Suppressor macrophage treated with lipopolysaccharide for 1 hour (primary cell): ENCODE data around the gene NCAPD3.
"Not testable (repeated sequence)": the region's sequence is repeated elsewhere in the genome, so short reads cannot be mapped to it uniquely, and the experiment has no call there.

Experiments used
- DNase-seq, 3 donors: peaks; one replicate each; pipeline ENCODE4 v3.0.0-alpha.2; 2020 to 2022

Gene NCAPD3

DNA sequence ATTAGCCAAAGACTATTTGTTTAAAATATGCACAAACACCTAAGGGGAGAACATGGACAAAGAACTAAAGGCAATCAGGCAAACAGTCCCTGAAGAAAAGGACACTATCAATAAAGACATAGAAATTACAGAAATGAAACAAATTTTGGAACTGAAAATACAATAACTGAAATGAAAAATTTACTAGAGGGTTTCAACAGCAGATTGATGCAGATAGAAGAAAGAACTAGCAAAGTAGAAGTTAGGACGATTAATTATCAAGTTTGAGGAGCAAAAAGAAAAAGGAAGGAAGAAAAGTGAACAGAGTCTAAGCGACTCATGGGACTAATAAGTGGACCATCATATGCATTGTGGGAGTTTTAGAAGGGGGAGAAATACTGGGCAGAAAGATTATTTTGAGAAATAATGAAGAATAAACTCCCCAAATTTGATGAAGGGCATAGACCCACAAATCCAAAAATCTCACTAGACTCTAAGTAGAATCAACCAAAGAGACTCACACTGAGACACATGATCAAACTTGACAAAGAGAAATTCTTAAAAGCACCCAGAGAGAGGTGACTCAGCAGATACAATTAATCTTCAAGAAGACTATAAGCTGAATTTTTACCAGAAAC is 92.0 kb downstream of the NCAPD3 start:
- DNase-seq, result no peak

- DNase-seq, result peak in 2 of 3 donors; percentile 7 to 21
Observed at GRCh38 chr11:134126217-134126822, 97.4 kb downstream of the NCAPD3 start.

- no peak for DNase-seq
Observed at GRCh38 chr11:134125507-134125906, 98.3 kb downstream of the NCAPD3 start.

DNA sequence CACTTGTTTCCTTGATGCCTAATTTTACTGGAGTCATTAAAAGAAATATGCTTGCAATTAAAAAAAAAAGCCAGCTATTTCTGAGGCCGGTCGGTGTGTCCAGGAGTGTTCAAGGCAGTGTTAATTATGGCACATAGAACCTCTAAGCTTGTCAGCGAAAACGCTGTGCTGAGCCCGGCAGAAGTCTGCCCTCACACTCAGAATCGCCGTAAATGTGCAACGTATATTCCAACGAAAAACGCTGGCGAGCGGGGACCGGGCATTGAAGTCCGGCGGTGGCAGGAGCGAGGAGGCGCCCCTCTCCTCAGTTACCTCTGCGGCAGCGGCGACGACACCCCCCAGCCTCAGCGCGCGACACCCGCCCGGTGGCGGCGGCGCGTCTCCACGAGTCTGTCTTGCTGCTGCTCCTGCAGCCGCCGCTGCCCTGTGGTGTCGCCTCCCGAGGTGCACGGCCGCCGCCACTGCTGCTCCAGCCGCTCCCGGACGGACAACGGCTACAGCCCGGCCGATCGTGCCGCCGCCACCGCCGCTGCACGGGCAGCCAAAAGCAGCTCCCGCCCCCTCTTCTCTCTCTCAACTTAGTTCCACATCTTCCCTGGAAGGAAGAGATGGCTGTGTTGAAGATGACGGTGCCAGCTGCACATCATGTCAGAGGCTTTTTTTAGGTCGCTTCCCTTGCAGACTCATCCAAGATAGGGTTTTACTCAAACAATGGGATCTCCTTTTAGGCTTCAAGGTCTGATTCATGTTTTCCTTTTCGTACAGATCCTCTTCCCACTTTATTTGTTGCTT is 98.9 kb downstream of the NCAPD3 start:
- peak; percentile 15 to 36 (median 18) for DNase-seq

- DNase-seq, result no peak
Observed at GRCh38 chr11:134120921-134121526, 102.7 kb downstream of the NCAPD3 start.

DNA sequence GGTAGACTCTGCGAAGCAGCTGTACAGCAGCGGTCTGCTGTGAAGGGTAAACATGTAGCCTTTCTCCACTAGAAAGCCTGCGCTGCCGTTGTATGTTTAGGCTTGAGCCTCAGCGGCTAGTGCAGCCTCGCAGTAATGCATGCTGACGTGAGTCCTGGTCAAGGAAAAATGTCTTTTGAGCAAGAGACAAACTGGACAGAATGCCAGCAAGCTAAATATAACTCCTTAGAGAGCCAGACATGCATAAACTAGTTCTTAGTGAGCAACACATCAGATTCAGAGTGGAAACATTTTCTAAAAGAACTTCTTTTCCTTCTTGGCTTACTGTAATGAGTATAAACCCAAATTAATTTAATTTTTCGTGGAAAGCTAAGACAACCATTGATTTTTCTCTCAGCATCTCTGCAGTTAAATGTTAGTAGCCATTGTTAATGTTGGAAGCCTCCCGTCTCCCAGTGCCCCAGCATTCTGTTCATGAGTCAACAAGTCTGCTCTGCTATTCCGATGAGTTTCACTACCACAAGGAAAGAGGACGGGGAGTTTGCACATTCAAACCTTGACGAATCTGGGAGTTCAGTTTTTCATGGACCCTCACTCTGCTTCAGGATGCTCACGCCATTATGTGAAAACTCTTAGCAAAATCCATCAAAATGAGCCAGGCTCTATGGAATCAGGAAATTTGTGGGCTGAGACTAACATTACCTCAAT is 103.5 kb downstream of the NCAPD3 start:
- DNase-seq, result no peak

GRCh38 chr11:134119094-134119493 is 104.7 kb downstream of the NCAPD3 start:
- no peak for DNase-seq

- no peak for DNase-seq
Observed at GRCh38 chr11:134118006-134118405, 105.8 kb downstream of the NCAPD3 start.

DNA sequence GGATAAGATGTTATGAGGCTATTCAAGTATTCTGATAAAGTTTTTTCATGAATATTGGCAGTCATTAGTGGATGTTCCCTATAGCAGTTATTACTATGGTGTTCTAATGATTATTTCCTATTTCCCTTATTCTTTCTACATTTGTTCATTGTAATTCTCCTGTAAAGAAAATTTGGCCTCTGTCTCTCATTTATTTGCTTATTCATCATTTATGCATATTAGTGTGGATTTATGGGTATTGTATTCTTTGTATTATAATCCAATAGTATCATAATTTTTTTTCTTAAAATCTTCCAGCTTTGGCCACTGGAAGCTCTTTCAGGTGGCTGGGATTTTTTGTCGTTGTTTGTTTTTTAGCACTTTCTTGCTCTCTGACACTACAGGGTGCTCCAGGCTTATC is 107.6 kb downstream of the NCAPD3 start:
- no peak for DNase-seq

DNA sequence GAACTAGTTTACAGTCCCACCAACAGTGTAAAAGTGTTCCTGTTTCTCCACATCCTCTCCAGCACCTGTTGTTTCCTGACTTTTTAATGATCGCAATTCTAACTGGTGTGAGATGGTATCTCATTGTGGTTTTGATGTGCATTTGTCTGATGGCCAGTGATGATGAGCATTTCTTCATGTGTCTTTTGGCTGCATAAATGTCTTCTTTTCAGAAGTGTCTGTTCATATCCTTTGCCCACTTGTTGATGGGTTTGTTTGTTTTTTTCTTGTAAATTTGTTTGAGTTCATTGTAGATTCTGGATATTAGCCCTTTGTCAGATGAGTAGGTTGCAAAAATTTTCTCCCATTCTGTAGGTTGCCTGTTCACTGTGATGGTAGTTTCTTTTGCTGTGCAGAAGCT is 110.0 kb downstream of the NCAPD3 start:
- DNase-seq, result not testable (repeated sequence)

- DNase-seq, result no peak
Observed at GRCh38 chr11:134110252-134110815, 113.4 kb downstream of the NCAPD3 start.
